ENCODE measurements around the gene SLC6A14. TPM values are rescaled to one million over a fixed set of nuclear protein-coding genes. Genes with fewer than 3 reads are reported as not detected.

Gene SLC6A14
- total and polyA plus RNA-seq, 2 experiments from 2014 or later = not detected

Small RNA genes within 50 kb of the gene (small RNA-seq; reads per million reads assigned to genes)
- not detected for gene RNU6-154P (ENCODE audit: low replicate concordance)

Other genes starting within 250 kb of the SLC6A14 start
- gene CT83, start 26.4 kb downstream of the SLC6A14 start, total RNA-seq (2014; rRNA removed; shearing (Covaris generic)) = not detected in 2 replicates
- gene CT83, start 26.4 kb downstream of the SLC6A14 start, polyA plus RNA-seq (2016; fragmentation: Nextera tagmentation; extraction: Ambion mirVana) = not detected in 2 replicates

All from GM23338 (cell line).